Effector memory CD8-positive, alpha-beta T cell (primary cell): ENCODE measurements around the gene PPP2R2B.

ENCODE experiments used
- ATAC-seq: fragments of 150-1000 bp; cut with Tn5 transposase; replicated peaks from 2 replicates; pipeline ENCODE4 v1.10.0; 2021; ENCODE audit warnings: mild to moderate bottlenecking, moderate library complexity
- DNase-seq, 3 experiments: peaks; one replicate each; pipeline ENCODE4 v3.0.0; 2021
- H3K27ac Mint-ChIP-seq, 2 donors: one replicate each; pipeline ENCODE4 v1.8.0; 2022; ENCODE audit warnings: mild to moderate bottlenecking in 2 of 2, mixed read lengths in 2 of 2, moderate library complexity in 2 of 2
- H3K27me3 Mint-ChIP-seq, 2 donors: one replicate each; pipeline ENCODE4 v1.8.0; 2022; ENCODE audit warnings: mixed read lengths in 2 of 2
- H3K36me3 Mint-ChIP-seq: one replicate; pipeline ENCODE4 v1.8.0; 2022; ENCODE audit warnings: mild to moderate bottlenecking, moderate library complexity, mixed read lengths; ENCODE audit not compliant: insufficient read depth
- H3K4me1 Mint-ChIP-seq, 2 donors: one replicate each; pipeline ENCODE4 v1.8.0; 2022; ENCODE audit warnings: low read depth in 2 of 2, mixed read lengths in 2 of 2
- H3K4me3 Mint-ChIP-seq, 2 donors: one replicate each; pipeline ENCODE4 v1.8.0; 2022; ENCODE audit warnings: mild to moderate bottlenecking in 2 of 2, mixed read lengths in 2 of 2, moderate library complexity in 2 of 2
- H3K9me3 Mint-ChIP-seq, 2 donors: one replicate each; pipeline ENCODE4 v1.8.0; 2022; ENCODE audit warnings: mixed read lengths in 2 of 2

PPP2R2B gene

GRCh38 chr5:146799671-146800070, 78.9 kb downstream of the PPP2R2B start:
- peak overlapping the region; percentile 40 to 59 for H3K4me3 Mint-ChIP-seq
- H3K9me3 Mint-ChIP-seq: no peaks in the 10 kb centered on the region

GRCh38 chr5:146799231-146799630, 79.3 kb downstream of the PPP2R2B start:
- ATAC-seq (peak; percentile 72), DNase-seq (peak in 1 of 3 experiments; percentile 2)
- Mint-ChIP-seq H3K27ac (peak overlapping the region; percentile 39 to 46), H3K9me3 (no peaks in the 10 kb centered on the region), H3K27me3 (no peaks in the 10 kb centered on the region), H3K4me1 (peaks cover 50 to 68% of the 10 kb centered on the region in 2 donors), H3K36me3 (no peaks in the 10 kb centered on the region), H3K4me3 (peak overlapping the region; percentile 40 to 59)

More at GRCh38 chr5:146799671-146800070, 78.9 kb downstream of the PPP2R2B start:
- DNase-seq (no peak), ATAC-seq (no peak)
- no peaks in the 10 kb centered on the region for H3K36me3 Mint-ChIP-seq
- peak overlapping the region; percentile 39 to 46 for H3K27ac Mint-ChIP-seq
- peaks cover 47 to 64% of the 10 kb centered on the region in 2 donors for H3K4me1 Mint-ChIP-seq
- no peaks in the 10 kb centered on the region for H3K27me3 Mint-ChIP-seq

GRCh38 chr5:146797658-146798057, 80.9 kb downstream of the PPP2R2B start:
- H3K36me3 Mint-ChIP-seq: no peaks in the 10 kb centered on the region
- H3K9me3 Mint-ChIP-seq: no peaks in the 10 kb centered on the region
- H3K4me3 Mint-ChIP-seq: no peak overlapping the region
- H3K27ac Mint-ChIP-seq: peak overlapping the region; percentile 11 to 89
- DNase-seq (no peak), ATAC-seq (no peak)
- peaks cover 59 to 75% of the 10 kb centered on the region in 2 donors for H3K4me1 Mint-ChIP-seq
- H3K27me3 Mint-ChIP-seq: no peaks in the 10 kb centered on the region

GRCh38 chr5:146796911-146797310, 81.6 kb downstream of the PPP2R2B start:
- no peak for ATAC-seq
- H3K27ac Mint-ChIP-seq: peak overlapping the region; percentile 35 to 89
- H3K4me3 Mint-ChIP-seq: no peak overlapping the region
- H3K9me3 Mint-ChIP-seq: no peaks in the 10 kb centered on the region
- H3K36me3 Mint-ChIP-seq: no peaks in the 10 kb centered on the region
- peaks cover 62 to 78% of the 10 kb centered on the region in 2 donors for H3K4me1 Mint-ChIP-seq
- H3K27me3 Mint-ChIP-seq: no peaks in the 10 kb centered on the region
- no peak for DNase-seq

GRCh38 chr5:146796144-146796543, 82.4 kb downstream of the PPP2R2B start:
- H3K36me3 Mint-ChIP-seq: no peaks in the 10 kb centered on the region

GRCh38 chr5:146794326-146795029, 84.1 kb downstream of the PPP2R2B start:
- H3K27me3 Mint-ChIP-seq: no peaks in the 10 kb centered on the region
- H3K27ac Mint-ChIP-seq: peak overlapping the region; percentile 47 to 89
- ATAC-seq (peak; percentile 61), DNase-seq (no peak)
- no peaks in the 10 kb centered on the region for H3K36me3 Mint-ChIP-seq
- peaks cover 64 to 70% of the 10 kb centered on the region in 2 donors for H3K4me1 Mint-ChIP-seq
- H3K9me3 Mint-ChIP-seq: no peaks in the 10 kb centered on the region
- peak overlapping the region; percentile 15 to 63 for H3K4me3 Mint-ChIP-seq

More at GRCh38 chr5:146796144-146796543, 82.4 kb downstream of the PPP2R2B start:
- no peaks in the 10 kb centered on the region for H3K27me3 Mint-ChIP-seq
- no peaks in the 10 kb centered on the region for H3K9me3 Mint-ChIP-seq
- no peak for DNase-seq
- ATAC-seq: peak; percentile 51
- peaks cover 66 to 76% of the 10 kb centered on the region in 2 donors for H3K4me1 Mint-ChIP-seq
- H3K4me3 Mint-ChIP-seq: peak overlapping the region in 1 of 2 donors; percentile 40
- peak overlapping the region; percentile 35 to 89 for H3K27ac Mint-ChIP-seq

- DNase-seq (no peak), ATAC-seq (no peak)
- peaks cover 61 to 62% of the 10 kb centered on the region in 2 donors for H3K4me1 Mint-ChIP-seq
- no peaks in the 10 kb centered on the region for H3K27me3 Mint-ChIP-seq
- peak overlapping the region in 1 of 2 donors; percentile 63 for H3K4me3 Mint-ChIP-seq
- H3K9me3 Mint-ChIP-seq: no peaks in the 10 kb centered on the region
- no peaks in the 10 kb centered on the region for H3K36me3 Mint-ChIP-seq
- H3K27ac Mint-ChIP-seq: peak overlapping the region; percentile 47 to 89
Measured at GRCh38 chr5:146793709-146794108, 84.8 kb downstream of the PPP2R2B start.

- H3K9me3 Mint-ChIP-seq: no peaks in the 10 kb centered on the region
- H3K36me3 Mint-ChIP-seq: no peaks in the 10 kb centered on the region
- DNase-seq (no peak), ATAC-seq (no peak)
- H3K27ac Mint-ChIP-seq: peak overlapping the region in 1 of 2 donors; percentile 89
- H3K4me1 Mint-ChIP-seq: peaks cover 44 to 50% of the 10 kb centered on the region in 2 donors
- no peaks in the 10 kb centered on the region for H3K27me3 Mint-ChIP-seq
- no peak overlapping the region for H3K4me3 Mint-ChIP-seq
Measured at GRCh38 chr5:146791471-146791870, 87.1 kb downstream of the PPP2R2B start.

GRCh38 chr5:146789712-146790653, 88.6 kb downstream of the PPP2R2B start:
- no peak for ATAC-seq
- Mint-ChIP-seq H3K27me3 (no peaks in the 10 kb centered on the region), H3K4me3 (no peak overlapping the region), H3K36me3 (no peaks in the 10 kb centered on the region), H3K27ac (peak overlapping the region; percentile 2 to 4), H3K9me3 (no peaks in the 10 kb centered on the region), H3K4me1 (peaks cover 40 to 45% of the 10 kb centered on the region in 2 donors)
- no peak for DNase-seq

GRCh38 chr5:146788898-146789297, 89.7 kb downstream of the PPP2R2B start:
- H3K36me3 Mint-ChIP-seq: no peaks in the 10 kb centered on the region
- H3K27me3 Mint-ChIP-seq: no peaks in the 10 kb centered on the region
- H3K9me3 Mint-ChIP-seq: no peaks in the 10 kb centered on the region
- H3K4me3 Mint-ChIP-seq: no peak overlapping the region
- no peak for DNase-seq
- no peak for ATAC-seq
- H3K4me1 Mint-ChIP-seq: peaks cover 36 to 42% of the 10 kb centered on the region in 2 donors
- H3K27ac Mint-ChIP-seq: peak overlapping the region in 1 of 2 donors; percentile 2

GRCh38 chr5:146785065-146785464, 93.5 kb downstream of the PPP2R2B start:
- H3K4me1 Mint-ChIP-seq: peaks cover 29 to 34% of the 10 kb centered on the region in 2 donors
- ATAC-seq (no peak), DNase-seq (no peak)
- H3K36me3 Mint-ChIP-seq: no peaks in the 10 kb centered on the region
- H3K4me3 Mint-ChIP-seq: no peak overlapping the region
- H3K9me3 Mint-ChIP-seq: no peaks in the 10 kb centered on the region
- H3K27me3 Mint-ChIP-seq: no peaks in the 10 kb centered on the region
- no peak overlapping the region for H3K27ac Mint-ChIP-seq

- peaks cover 22 to 33% of the 10 kb centered on the region in 2 donors for H3K4me1 Mint-ChIP-seq
- ATAC-seq (no peak), DNase-seq (no peak)
- no peaks in the 10 kb centered on the region for H3K9me3 Mint-ChIP-seq
- peak overlapping the region in 1 of 2 donors; percentile 72 for H3K27ac Mint-ChIP-seq
- no peak overlapping the region for H3K4me3 Mint-ChIP-seq
- no peaks in the 10 kb centered on the region for H3K27me3 Mint-ChIP-seq
- H3K36me3 Mint-ChIP-seq: no peaks in the 10 kb centered on the region
Measured at GRCh38 chr5:146781157-146781556, 97.4 kb downstream of the PPP2R2B start.

GRCh38 chr5:146779211-146779869, 99.2 kb downstream of the PPP2R2B start:
- no peaks in the 10 kb centered on the region for H3K9me3 Mint-ChIP-seq
- H3K4me1 Mint-ChIP-seq: peaks cover 13 to 29% of the 10 kb centered on the region in 2 donors
- no peaks in the 10 kb centered on the region for H3K27me3 Mint-ChIP-seq
- no peaks in the 10 kb centered on the region for H3K36me3 Mint-ChIP-seq
- no peak for ATAC-seq
- DNase-seq: no peak
- no peak overlapping the region for H3K4me3 Mint-ChIP-seq
- no peak overlapping the region for H3K27ac Mint-ChIP-seq
